Panc1 (cell line): Measurements from ENCODE around the gene KCTD5. TPM values are rescaled to one million over a fixed set of nuclear protein-coding genes. Genes with fewer than 3 reads are reported as not detected.
"Not testable (repeated sequence)": the region's sequence is repeated elsewhere in the genome, so short reads cannot be mapped to it uniquely, and the experiment has no call there.

Experiments used
- ATAC-seq: fragments of 200-7000 bp; cut with Tn5 transposase; 2 replicates; pipeline ENCODE4 v1.9.1; 2020; ENCODE audit warnings: mild to moderate bottlenecking, moderate library complexity
- BruUV-seq: library from RNA; stranded (reverse); fragments of 400-500 nt; replicated peaks from 2 replicates; lab custom pipeline; 2021; lab: Mats Ljungman, UMichigan
- CTCF ChIA-PET: fragments of 300-600 bp; sonication (Branson Sonifier 250); formaldehyde crosslinking; loops from one replicate; lab custom pipeline; 2022; ENCODE audit warnings: antibody characterized with exemption; lab: Charles Lee
- POLR2A ChIA-PET: fragments of 300-600 bp; sonication (Branson Sonifier 250); formaldehyde crosslinking; loops from one replicate; lab custom pipeline; 2022; ENCODE audit warnings: antibody characterized with exemption; lab: Charles Lee
- DNase-seq: peaks from one replicate; pipeline ENCODE4 v3.0.0-alpha.2; 2010; ENCODE audit warnings: low read depth, low spot score
- H3K27ac ChIP-seq: 2 replicates; pipeline ENCODE4 v1.5.1; 2011; ENCODE audit warnings: mild to moderate bottlenecking, low read length, inconsistent platforms
- H3K27me3 ChIP-seq: fragments of 200-500 bp; sonication (Bioruptor generic); 2 replicates; pipeline ENCODE4 v1.6.0; 2014; ENCODE audit warnings: low read length, inconsistent platforms; ENCODE audit not compliant: control insufficient read depth, insufficient read depth
- H3K36me3 ChIP-seq: fragments of 200-500 bp; sonication (Bioruptor generic); 2 replicates; pipeline ENCODE4 v1.5.1; 2014; ENCODE audit warnings: inconsistent platforms, mild to moderate bottlenecking, low read length, moderate library complexity; ENCODE audit not compliant: control insufficient read depth, insufficient read depth
- H3K4me1 ChIP-seq: 2 replicates; pipeline ENCODE4 v1.5.1; 2011; ENCODE audit warnings: inconsistent platforms, mild to moderate bottlenecking, low read length, moderate library complexity; ENCODE audit not compliant: control insufficient read depth, insufficient read depth
- H3K4me3 ChIP-seq, 2 experiments: 2 replicates each; pipeline ENCODE4 v1.5.1; 2011 to 2012; ENCODE audit warnings: low read depth in 2 of 2, low read length in 2 of 2, mild to moderate bottlenecking in 2 of 2, inconsistent platforms in 1 of 2, moderate library complexity in 1 of 2
- H3K9me3 ChIP-seq: fragments of 200-500 bp; sonication (Bioruptor generic); 2 replicates; pipeline ENCODE4 v1.5.1; 2014; ENCODE audit warnings: low read depth, mild to moderate bottlenecking, inconsistent platforms, low read length, moderate library complexity; ENCODE audit not compliant: control insufficient read depth, insufficient read depth
- POLR2AphosphoS5 ChIP-seq: IDR thresholded peaks from 2 replicates; pipeline ENCODE4 v1.6.1; 2012; ENCODE audit warnings: mild to moderate bottlenecking, low read depth, low read length, moderate library complexity
- SIN3A ChIP-seq: IDR thresholded peaks from 2 replicates; pipeline ENCODE4 v1.6.1; 2012; ENCODE audit warnings: low read depth, mild to moderate bottlenecking, low read length, moderate library complexity, borderline replicate concordance; ENCODE audit not compliant: insufficient read depth
- TCF7L2 ChIP-seq: IDR thresholded peaks from 2 replicates; pipeline ENCODE4 v1.6.1; 2011; ENCODE audit warnings: mild to moderate bottlenecking, low read depth, low read length, inconsistent platforms
- in situ Hi-C: cut with HindIII; loops from 2 replicates; pipeline ENCODE4 v1.10.0; 2016; ENCODE audit warnings: low sequenced_read_pairs, low pct_unique_long_range_greater_than_20kb
- intact Hi-C: fragments of 100-400 bp; cut with micrococcal nuclease; formaldehyde crosslinking; loops from one replicate; pipeline ENCODE4 v1.10.0; 2022; ENCODE audit not compliant: unreplicated experiment
- total RNA-seq: library from RNA; stranded (reverse); gene quantifications from one replicate; pipeline ENCODE4 v1.2.1, GENCODE V29; 2021; ENCODE audit not compliant: unreplicated experiment
- TF ChIP-seq, protein P1 (sequence below), 2 experiments: IDR thresholded peaks; 2 replicates each; pipeline ENCODE4 v1.6.1; 2011 to 2012; ENCODE audit warnings: low read depth in 2 of 2, control low read depth in 1 of 2, low read length in 1 of 2, mild to moderate bottlenecking in 1 of 2, moderate library complexity in 1 of 2; ENCODE audit not compliant: insufficient read depth in 1 of 2
- TF ChIP-seq, protein P2 (sequence below): fragments of 450-650 bp; IDR thresholded peaks from 2 replicates; pipeline ENCODE4 v1.5.1; 2017; ENCODE audit warnings: mild to moderate bottlenecking

Gene KCTD5
- total RNA-seq, 1 experiment from 2014 or later: 61.1 TPM

- Histone ChIP-seq H3K4me1 (peaks cover 12% of the 10 kb centered on the region), H3K27ac (peak overlapping the region; percentile 93), H3K4me3 (peak overlapping the region; percentile 72 to 98)
- intact Hi-C loops, CTCF ChIA-PET, BruUV-seq, DNase-seq, in situ Hi-C loops, H3K36me3 ChIP-seq, H3K9me3 ChIP-seq, POLR2A ChIA-PET, H3K27me3 ChIP-seq: not testable (repeated sequence)
- ATAC-seq: peak; percentile 1; the same call in 1 of the 2 replicates
Observed at GRCh38 chr16:2683041-2683440, 718 bp downstream of the KCTD5 start.

DNA sequence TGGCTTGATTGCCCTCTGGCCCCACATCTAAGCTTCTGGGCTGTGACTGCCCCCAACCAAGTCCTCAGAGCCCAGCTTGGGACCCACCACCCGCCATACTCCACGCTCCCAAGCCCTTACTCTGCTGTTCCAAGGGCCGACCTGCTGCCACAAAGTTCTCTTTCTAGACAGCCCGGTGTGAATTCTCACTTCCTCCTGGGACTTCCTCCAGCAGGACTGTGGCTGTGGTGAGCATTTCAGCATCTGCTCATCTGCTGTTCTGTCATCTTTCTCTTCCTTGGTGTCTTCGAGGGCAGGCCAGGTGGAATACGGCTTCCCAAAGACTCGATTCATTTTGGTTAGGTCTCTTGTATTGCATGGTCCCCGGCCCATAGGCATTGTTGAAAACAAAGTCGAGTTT lies 3.8 kb downstream of the KCTD5 start:
- intact Hi-C loops, CTCF ChIA-PET, H3K36me3 ChIP-seq, ATAC-seq, POLR2A ChIA-PET, H3K27me3 ChIP-seq, H3K9me3 ChIP-seq, DNase-seq, BruUV-seq, H3K27ac ChIP-seq, in situ Hi-C loops, H3K4me3 ChIP-seq: not testable (repeated sequence)
- H3K4me1 ChIP-seq: peaks cover 12% of the 10 kb centered on the region

- no TSS peak for BruUV-seq
- CTCF ChIA-PET: no interaction called here
- no peak overlapping the region for H3K4me3 ChIP-seq
- DNase-seq (no peak), ATAC-seq (no peak)
- no peak overlapping the region for H3K27ac ChIP-seq
- TF ChIP-seq, protein P1, sequence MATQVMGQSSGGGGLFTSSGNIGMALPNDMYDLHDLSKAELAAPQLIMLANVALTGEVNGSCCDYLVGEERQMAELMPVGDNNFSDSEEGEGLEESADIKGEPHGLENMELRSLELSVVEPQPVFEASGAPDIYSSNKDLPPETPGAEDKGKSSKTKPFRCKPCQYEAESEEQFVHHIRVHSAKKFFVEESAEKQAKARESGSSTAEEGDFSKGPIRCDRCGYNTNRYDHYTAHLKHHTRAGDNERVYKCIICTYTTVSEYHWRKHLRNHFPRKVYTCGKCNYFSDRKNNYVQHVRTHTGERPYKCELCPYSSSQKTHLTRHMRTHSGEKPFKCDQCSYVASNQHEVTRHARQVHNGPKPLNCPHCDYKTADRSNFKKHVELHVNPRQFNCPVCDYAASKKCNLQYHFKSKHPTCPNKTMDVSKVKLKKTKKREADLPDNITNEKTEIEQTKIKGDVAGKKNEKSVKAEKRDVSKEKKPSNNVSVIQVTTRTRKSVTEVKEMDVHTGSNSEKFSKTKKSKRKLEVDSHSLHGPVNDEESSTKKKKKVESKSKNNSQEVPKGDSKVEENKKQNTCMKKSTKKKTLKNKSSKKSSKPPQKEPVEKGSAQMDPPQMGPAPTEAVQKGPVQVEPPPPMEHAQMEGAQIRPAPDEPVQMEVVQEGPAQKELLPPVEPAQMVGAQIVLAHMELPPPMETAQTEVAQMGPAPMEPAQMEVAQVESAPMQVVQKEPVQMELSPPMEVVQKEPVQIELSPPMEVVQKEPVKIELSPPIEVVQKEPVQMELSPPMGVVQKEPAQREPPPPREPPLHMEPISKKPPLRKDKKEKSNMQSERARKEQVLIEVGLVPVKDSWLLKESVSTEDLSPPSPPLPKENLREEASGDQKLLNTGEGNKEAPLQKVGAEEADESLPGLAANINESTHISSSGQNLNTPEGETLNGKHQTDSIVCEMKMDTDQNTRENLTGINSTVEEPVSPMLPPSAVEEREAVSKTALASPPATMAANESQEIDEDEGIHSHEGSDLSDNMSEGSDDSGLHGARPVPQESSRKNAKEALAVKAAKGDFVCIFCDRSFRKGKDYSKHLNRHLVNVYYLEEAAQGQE (IDR thresholded peaks at IDR 0.05; ENCODE audit: insufficient read depth in 1 of 2, low read depth in 2 of 2, low read length in 1 of 2): no peak
- TF ChIP-seq TCF7L2 (no peak), POLR2AphosphoS5 (no peak), SIN3A (no peak)
- TF ChIP-seq, protein P2, sequence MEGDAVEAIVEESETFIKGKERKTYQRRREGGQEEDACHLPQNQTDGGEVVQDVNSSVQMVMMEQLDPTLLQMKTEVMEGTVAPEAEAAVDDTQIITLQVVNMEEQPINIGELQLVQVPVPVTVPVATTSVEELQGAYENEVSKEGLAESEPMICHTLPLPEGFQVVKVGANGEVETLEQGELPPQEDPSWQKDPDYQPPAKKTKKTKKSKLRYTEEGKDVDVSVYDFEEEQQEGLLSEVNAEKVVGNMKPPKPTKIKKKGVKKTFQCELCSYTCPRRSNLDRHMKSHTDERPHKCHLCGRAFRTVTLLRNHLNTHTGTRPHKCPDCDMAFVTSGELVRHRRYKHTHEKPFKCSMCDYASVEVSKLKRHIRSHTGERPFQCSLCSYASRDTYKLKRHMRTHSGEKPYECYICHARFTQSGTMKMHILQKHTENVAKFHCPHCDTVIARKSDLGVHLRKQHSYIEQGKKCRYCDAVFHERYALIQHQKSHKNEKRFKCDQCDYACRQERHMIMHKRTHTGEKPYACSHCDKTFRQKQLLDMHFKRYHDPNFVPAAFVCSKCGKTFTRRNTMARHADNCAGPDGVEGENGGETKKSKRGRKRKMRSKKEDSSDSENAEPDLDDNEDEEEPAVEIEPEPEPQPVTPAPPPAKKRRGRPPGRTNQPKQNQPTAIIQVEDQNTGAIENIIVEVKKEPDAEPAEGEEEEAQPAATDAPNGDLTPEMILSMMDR: no peak
- no peaks in the 10 kb centered on the region for H3K27me3 ChIP-seq
- no peaks in the 10 kb centered on the region for H3K9me3 ChIP-seq
- H3K36me3 ChIP-seq: peaks cover 6% of the 10 kb centered on the region; the same call in 1 of the 2 replicates
- intact Hi-C loops: no loop called here
- in situ Hi-C loops: no loop called here
- POLR2A ChIA-PET: no interaction called here
- H3K4me1 ChIP-seq: peaks cover 8% of the 10 kb centered on the region
Observed at GRCh38 chr16:2686912-2687507, 4.7 kb downstream of the KCTD5 start.
